ENCODE results near the gene PGM2. TPM values are rescaled to one million over a fixed set of nuclear protein-coding genes. Genes with fewer than 3 reads are reported as not detected.

Gene PGM2
- total and polyA plus RNA-seq, 7 donors: 7.2 to 42.3 (median 30.0) TPM

DNA sequence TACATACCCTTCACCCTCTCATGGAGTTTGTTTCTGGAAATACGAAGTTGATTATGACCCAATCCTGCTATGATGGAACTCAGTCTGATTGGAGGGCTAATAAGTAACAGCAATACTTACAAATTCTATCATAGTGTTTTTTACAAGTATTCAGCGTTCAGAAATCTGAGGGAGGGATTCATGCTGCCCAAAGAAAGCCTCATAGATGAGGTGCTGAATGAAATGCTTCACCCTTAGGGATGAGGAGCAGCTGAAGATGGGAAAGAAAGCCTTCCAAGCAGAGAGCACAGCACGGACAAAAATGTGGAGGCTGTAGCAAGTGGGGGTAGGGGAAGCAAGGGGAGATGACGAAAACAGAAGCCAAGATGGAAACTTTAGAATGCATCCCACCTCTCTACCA, 36.5 kb downstream of the PGM2 start:
- no peaks in the 10 kb centered on the region for H3K9me3 ChIP-seq
- TF ChIP-seq POLR2A (IDR thresholded peaks at IDR 0.05) (no peak), POLR2AphosphoS5 (IDR thresholded peaks at IDR 0.05) (no peak), EP300 (IDR thresholded peaks at IDR 0.05) (no peak)
- TF ChIP-seq, protein P1, sequence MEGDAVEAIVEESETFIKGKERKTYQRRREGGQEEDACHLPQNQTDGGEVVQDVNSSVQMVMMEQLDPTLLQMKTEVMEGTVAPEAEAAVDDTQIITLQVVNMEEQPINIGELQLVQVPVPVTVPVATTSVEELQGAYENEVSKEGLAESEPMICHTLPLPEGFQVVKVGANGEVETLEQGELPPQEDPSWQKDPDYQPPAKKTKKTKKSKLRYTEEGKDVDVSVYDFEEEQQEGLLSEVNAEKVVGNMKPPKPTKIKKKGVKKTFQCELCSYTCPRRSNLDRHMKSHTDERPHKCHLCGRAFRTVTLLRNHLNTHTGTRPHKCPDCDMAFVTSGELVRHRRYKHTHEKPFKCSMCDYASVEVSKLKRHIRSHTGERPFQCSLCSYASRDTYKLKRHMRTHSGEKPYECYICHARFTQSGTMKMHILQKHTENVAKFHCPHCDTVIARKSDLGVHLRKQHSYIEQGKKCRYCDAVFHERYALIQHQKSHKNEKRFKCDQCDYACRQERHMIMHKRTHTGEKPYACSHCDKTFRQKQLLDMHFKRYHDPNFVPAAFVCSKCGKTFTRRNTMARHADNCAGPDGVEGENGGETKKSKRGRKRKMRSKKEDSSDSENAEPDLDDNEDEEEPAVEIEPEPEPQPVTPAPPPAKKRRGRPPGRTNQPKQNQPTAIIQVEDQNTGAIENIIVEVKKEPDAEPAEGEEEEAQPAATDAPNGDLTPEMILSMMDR (IDR thresholded peaks at IDR 0.05): no peak
- no peak for DNase-seq
- peaks cover 0 to 25% (median 6%) of the 10 kb centered on the region in 4 donors for H3K4me1 ChIP-seq
- no peak overlapping the region for H3K27ac ChIP-seq
- peaks cover 0 to 42% (median 6%) of the 10 kb centered on the region in 4 donors for H3K36me3 ChIP-seq
- no peaks in the 10 kb centered on the region for H3K27me3 ChIP-seq
- intact Hi-C loops (cut with DNase I): no loop called here
- no peak overlapping the region for H3K4me3 ChIP-seq
- WGBS, 2 donors: 94 to 95% methylated on average over 4 of the region's 4 CpGs

DNA sequence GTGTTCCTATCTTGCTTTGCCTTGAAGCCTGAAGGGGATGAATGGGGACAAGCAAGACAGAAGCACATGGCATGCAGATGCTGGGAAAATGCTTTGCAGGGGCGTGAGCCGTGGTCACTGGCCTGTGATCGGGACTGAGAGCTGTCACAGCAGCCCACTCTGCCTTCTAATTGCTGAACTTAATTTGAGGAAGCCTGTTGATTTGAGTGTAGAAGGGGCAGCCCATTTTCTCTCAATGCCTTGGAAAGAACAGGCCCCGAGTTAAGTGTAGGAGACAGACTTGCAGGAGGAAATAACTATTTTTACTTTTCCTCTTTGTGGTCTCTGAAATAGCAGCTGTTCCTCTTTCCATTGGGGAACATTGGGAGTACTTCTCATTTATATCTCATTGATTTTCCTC, 38.3 kb downstream of the PGM2 start:
- Histone ChIP-seq H3K27ac (peak overlapping the region in 3 of 4 donors; percentile 32 to 66 (median 61)), H3K27me3 (no peaks in the 10 kb centered on the region), H3K4me3 (no peak overlapping the region), H3K36me3 (peaks cover 0 to 25% (median 6%) of the 10 kb centered on the region in 4 donors), H3K9me3 (no peaks in the 10 kb centered on the region), H3K4me1 (peaks cover 0 to 25% (median 6%) of the 10 kb centered on the region in 4 donors)
- 58 to 80% methylated on average over 4 of the region's 4 CpGs for WGBS, 2 donors
- TF ChIP-seq POLR2AphosphoS5 (IDR thresholded peaks at IDR 0.05): no peak
- TF ChIP-seq POLR2A (IDR thresholded peaks at IDR 0.05): no peak
- TF ChIP-seq, protein P1 (IDR thresholded peaks at IDR 0.05): no peak
- no peak for TF ChIP-seq EP300 (IDR thresholded peaks at IDR 0.05)
- intact Hi-C loops (cut with DNase I): no loop called here
- DNase-seq: no peak

DNA sequence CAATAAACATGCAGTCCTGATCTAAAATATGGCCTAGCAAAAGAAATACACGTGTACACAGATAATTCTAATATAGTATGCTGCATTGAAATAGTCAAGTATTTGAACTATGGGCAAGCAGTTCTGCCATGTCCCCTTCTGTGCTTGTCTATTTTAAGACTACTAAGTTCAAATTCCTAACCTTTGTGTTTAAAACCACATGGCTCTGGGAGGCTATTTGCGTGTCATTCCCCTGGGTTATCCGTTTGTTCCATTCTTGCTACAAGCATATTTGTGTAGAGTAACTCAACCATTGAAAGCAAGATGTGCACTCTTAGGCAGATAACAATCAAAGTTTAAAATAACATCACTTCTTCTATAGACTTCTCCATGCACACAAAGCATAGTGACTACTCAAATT, 39.0 kb downstream of the PGM2 start:
- 81 to 96% methylated on average over 3 of the region's 3 CpGs for WGBS, 2 donors
- Histone ChIP-seq H3K9me3 (no peaks in the 10 kb centered on the region), H3K27ac (peak overlapping the region in 3 of 4 donors; percentile 32 to 66 (median 61)), H3K4me3 (no peak overlapping the region), H3K27me3 (no peaks in the 10 kb centered on the region), H3K36me3 (peaks cover 0 to 25% (median 6%) of the 10 kb centered on the region in 4 donors), H3K4me1 (peaks cover 0 to 25% (median 6%) of the 10 kb centered on the region in 4 donors)
- no peak for TF ChIP-seq POLR2AphosphoS5 (IDR thresholded peaks at IDR 0.05)
- TF ChIP-seq EP300 (IDR thresholded peaks at IDR 0.05): no peak
- TF ChIP-seq POLR2A (IDR thresholded peaks at IDR 0.05): no peak
- TF ChIP-seq, protein P1 (IDR thresholded peaks at IDR 0.05): no peak
- DNase-seq: no peak
- intact Hi-C loops (cut with DNase I): no loop called here

DNA sequence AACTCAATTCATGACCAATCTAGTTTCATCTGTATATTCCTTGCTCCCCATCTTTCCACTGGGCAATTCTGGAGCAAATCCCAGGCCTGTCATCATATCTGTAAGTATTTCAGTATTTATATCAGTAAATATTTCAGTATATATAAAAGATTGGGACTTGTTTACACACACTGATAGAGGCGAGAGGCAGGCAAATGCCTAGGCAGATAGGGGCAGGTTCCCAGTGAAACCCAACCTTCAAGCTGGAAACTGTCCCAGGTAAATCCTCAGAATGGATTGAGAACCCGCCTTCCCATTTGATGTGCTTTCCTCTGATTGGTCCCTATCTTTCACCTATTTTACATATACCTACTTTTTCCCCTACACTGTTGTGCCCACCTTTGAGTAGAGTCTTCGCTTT, 40.6 kb downstream of the PGM2 start:
- H3K36me3 ChIP-seq: peaks cover 0 to 16% (median 6%) of the 10 kb centered on the region in 4 donors
- intact Hi-C loops (cut with DNase I): no loop called here
- WGBS, 2 donors: 91 to 93% methylated on average over 3 of the region's 3 CpGs
- H3K4me3 ChIP-seq: no peak overlapping the region
- no peaks in the 10 kb centered on the region for H3K9me3 ChIP-seq
- no peaks in the 10 kb centered on the region for H3K27me3 ChIP-seq
- no peak for TF ChIP-seq EP300 (IDR thresholded peaks at IDR 0.05)
- no peak for TF ChIP-seq POLR2A (IDR thresholded peaks at IDR 0.05)
- TF ChIP-seq, protein P1 (IDR thresholded peaks at IDR 0.05): no peak
- no peak for TF ChIP-seq POLR2AphosphoS5 (IDR thresholded peaks at IDR 0.05)
- H3K27ac ChIP-seq: no peak overlapping the region
- H3K4me1 ChIP-seq: peaks cover 0 to 18% (median 7%) of the 10 kb centered on the region in 4 donors
- no peak for DNase-seq

DNA sequence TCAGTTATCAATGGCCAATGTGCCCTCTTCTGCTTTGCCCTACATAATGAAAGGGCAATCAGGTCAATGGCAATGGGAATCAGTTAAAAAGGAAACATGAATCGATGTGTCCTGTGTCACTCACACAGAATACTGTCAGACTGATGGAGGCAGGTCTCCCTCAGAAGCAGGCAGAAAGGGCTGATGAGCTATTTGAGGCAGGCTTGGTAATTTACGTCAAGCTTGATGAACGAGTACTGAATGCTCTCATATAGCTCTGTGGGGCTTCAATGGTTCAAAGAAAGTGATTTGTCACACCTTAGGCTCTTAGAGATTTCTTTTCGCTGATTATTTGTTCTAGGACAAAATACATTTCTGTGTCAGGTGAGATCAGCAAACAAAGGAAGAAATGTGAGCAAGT, 41.8 kb downstream of the PGM2 start:
- Histone ChIP-seq H3K4me3 (no peak overlapping the region), H3K27ac (no peak overlapping the region), H3K4me1 (peaks cover 0 to 30% (median 18%) of the 10 kb centered on the region in 4 donors), H3K27me3 (no peaks in the 10 kb centered on the region), H3K9me3 (no peaks in the 10 kb centered on the region), H3K36me3 (peaks cover 0 to 6% (median 2%) of the 10 kb centered on the region in 4 donors)
- TF ChIP-seq, protein P1 (IDR thresholded peaks at IDR 0.05): no peak
- TF ChIP-seq POLR2AphosphoS5 (IDR thresholded peaks at IDR 0.05) (no peak), POLR2A (IDR thresholded peaks at IDR 0.05) (no peak), EP300 (IDR thresholded peaks at IDR 0.05) (no peak)
- no peak for DNase-seq
- intact Hi-C loops (cut with DNase I): no loop called here
- 96 to 97% methylated on average over 4 of the region's 4 CpGs for WGBS, 2 donors

Data from sigmoid colon (tissue), 7 donors.